K562 (cell line): ENCODE measurements around the gene CPED1. TPM values are rescaled to one million over a fixed set of nuclear protein-coding genes. Genes with fewer than 3 reads are reported as not detected.

ENCODE experiments used
- HCFC1 ChIP-seq: IDR thresholded peaks from 2 replicates; pipeline ENCODE4 v1.6.1; 2012; ENCODE audit warnings: low read depth, low read length, improper control_type of control experiment
- HMBOX1 ChIP-seq: sonication (generic); IDR thresholded peaks from 2 replicates; pipeline ENCODE4 v1.6.1; 2016
- LCOR ChIP-seq: sonication (generic); formaldehyde crosslinking; IDR thresholded peaks from 2 replicates; pipeline ENCODE4 v1.8.0; 2022; ENCODE audit warnings: mild to moderate bottlenecking, missing genetic modification reagents
- LEF1 ChIP-seq: fragments of 450-650 bp; IDR thresholded peaks from 2 replicates; pipeline ENCODE4 v1.6.1; 2016; ENCODE audit warnings: mild to moderate bottlenecking
- MXI1 ChIP-seq: IDR thresholded peaks from 2 replicates; pipeline ENCODE4 v1.6.1; 2011; ENCODE audit warnings: low read depth, mild to moderate bottlenecking, improper control_type of control experiment, low read length
- NCOA2 ChIP-seq, 2 experiments: fragments of 450-650 bp; IDR thresholded peaks; 2 replicates each; pipeline ENCODE4 v1.6.1; 2018; ENCODE audit warnings: mild to moderate bottlenecking in 2 of 2, moderate library complexity in 1 of 2; ENCODE audit not compliant: partially characterized antibody in 2 of 2
- OTX1 ChIP-seq: fragments of 450-650 bp; formaldehyde crosslinking; IDR thresholded peaks from 2 replicates; pipeline ENCODE4 v1.4.0; 2022; ENCODE audit warnings: mild to moderate bottlenecking
- ZBED1 ChIP-seq: IDR thresholded peaks from 2 replicates; pipeline ENCODE4 v1.6.1; 2014
- ZBTB34 ChIP-seq: fragments of 250-450 bp; sonication (Bioruptor Pico); IDR thresholded peaks from 2 replicates; pipeline ENCODE4 v1.8.0; 2021; ENCODE audit warnings: mild to moderate bottlenecking, moderate library complexity
- ZNF224 ChIP-seq: sonication (generic); formaldehyde crosslinking; IDR thresholded peaks from 2 replicates; pipeline ENCODE4 v1.8.0; 2022; ENCODE audit warnings: mild to moderate bottlenecking, missing genetic modification reagents
- ZNF408 ChIP-seq: fragments of 250-450 bp; sonication (Bioruptor Pico); IDR thresholded peaks from 2 replicates; pipeline ENCODE4 v1.4.0; 2020; ENCODE audit warnings: low read depth, mild to moderate bottlenecking, moderate library complexity
- ZNF592 ChIP-seq: fragments of 450-650 bp; IDR thresholded peaks from 2 replicates; pipeline ENCODE4 v1.6.1; 2017; ENCODE audit warnings: antibody characterized with exemption, mild to moderate bottlenecking
- polyA plus RNA-seq, 8 experiments: library from polyadenylated mRNA; depleted of rRNA in 4 of 8; stranded (reverse) in 5 of 8; unstranded in 3 of 8; fragments of >200 nt; fragmentation: Nextera tagmentation in 2 of 8; fragmentation: Illumina TruSeq in 1 of 8; extraction: Ambion mirVana in 2 of 8; extraction: Trizol in 1 of 8; gene quantifications; 2 replicates each; pipeline versions ENCODE4 v1.2.1 to v1.2.3, GENCODE V29; 2011 to 2014; ENCODE audit warnings: inconsistent platforms in 1 of 8, missing spikeins in 1 of 8
- total RNA-seq, 7 experiments: library from RNA; depleted of rRNA in 6 of 7; stranded (reverse); fragments of >200 nt in 6 of 7; fragmentation: Illumina TruSeq in 2 of 7; extraction: Trizol in 2 of 7; gene quantifications; 2 replicates each; pipeline versions ENCODE4 v1.2.1 to v1.2.3, GENCODE V29; 2011 to 2021; ENCODE audit warnings: low replicate concordance in 1 of 7
- TF ChIP-seq, protein P1 (sequence below): fragments of 450-650 bp; formaldehyde crosslinking; IDR thresholded peaks from 2 replicates; pipeline ENCODE4 v1.4.0; 2022; ENCODE audit warnings: mild to moderate bottlenecking, moderate library complexity
- TF ChIP-seq, protein P2 (sequence below): fragments of 450-650 bp; IDR thresholded peaks from 2 replicates; pipeline ENCODE4 v1.6.1; 2018; ENCODE audit warnings: mild to moderate bottlenecking, low read depth; ENCODE audit not compliant: partially characterized antibody
- TF ChIP-seq, protein P3 (sequence below): fragments of 250-450 bp; sonication (Bioruptor Pico); IDR thresholded peaks from 2 replicates; pipeline ENCODE4 v1.5.0; 2021

The CPED1 gene
- total and polyA plus RNA-seq, 9 of the 15 experiments (the other 6 are each of a cell fraction or from before 2014, with no cell fraction given): 195 to 393 (median 290) TPM

DNA sequence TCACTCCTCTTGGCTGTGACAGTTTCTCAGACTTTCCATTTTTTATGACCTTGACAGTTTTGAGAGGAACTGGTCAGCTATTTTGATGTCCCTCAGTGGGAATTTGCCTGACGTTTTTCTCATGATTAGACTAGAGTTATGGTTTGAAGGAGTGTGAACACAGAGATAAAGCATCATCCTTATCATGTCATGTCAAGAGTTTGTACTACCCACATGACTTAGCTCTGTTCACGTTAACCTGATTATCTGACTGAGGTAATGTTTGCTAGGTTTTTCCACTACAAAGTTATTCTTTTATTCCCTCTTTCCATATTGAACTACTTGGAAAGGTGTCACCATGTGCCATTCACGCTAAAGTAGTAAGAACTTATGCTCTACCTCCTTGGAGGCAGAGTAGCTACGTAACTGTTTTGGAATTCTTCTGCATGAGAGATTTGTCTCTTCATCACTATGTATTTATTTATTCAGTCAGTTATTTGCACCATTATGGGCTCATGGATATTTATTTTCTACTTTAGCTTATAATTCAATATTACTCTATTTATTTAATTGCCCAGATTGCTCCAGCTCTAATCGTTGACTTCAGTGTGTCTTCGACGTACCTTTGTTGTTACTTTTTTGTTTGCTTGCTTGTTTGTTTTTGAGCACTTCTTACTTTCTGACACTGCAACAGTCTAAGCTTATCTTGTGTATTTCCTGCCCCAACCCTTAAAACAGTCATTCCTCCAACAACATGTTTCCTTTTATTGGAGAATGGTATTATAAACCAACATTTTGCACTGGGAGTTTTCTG, 50.4 kb downstream of the CPED1 start (continued):
- peak; percentile 99 for TF ChIP-seq ZNF592
- peak; percentile 89 for TF ChIP-seq LCOR (CRISPR knock-in tag)
- peak; percentile 100 for TF ChIP-seq HMBOX1
- TF ChIP-seq, protein P1, sequence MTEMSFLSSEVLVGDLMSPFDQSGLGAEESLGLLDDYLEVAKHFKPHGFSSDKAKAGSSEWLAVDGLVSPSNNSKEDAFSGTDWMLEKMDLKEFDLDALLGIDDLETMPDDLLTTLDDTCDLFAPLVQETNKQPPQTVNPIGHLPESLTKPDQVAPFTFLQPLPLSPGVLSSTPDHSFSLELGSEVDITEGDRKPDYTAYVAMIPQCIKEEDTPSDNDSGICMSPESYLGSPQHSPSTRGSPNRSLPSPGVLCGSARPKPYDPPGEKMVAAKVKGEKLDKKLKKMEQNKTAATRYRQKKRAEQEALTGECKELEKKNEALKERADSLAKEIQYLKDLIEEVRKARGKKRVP (CRISPR knock-in tag): peak; percentile 66
- peak; percentile 84; the same call in 1 of the 2 replicates for TF ChIP-seq OTX1 (CRISPR knock-in tag)
- TF ChIP-seq, protein P2, sequence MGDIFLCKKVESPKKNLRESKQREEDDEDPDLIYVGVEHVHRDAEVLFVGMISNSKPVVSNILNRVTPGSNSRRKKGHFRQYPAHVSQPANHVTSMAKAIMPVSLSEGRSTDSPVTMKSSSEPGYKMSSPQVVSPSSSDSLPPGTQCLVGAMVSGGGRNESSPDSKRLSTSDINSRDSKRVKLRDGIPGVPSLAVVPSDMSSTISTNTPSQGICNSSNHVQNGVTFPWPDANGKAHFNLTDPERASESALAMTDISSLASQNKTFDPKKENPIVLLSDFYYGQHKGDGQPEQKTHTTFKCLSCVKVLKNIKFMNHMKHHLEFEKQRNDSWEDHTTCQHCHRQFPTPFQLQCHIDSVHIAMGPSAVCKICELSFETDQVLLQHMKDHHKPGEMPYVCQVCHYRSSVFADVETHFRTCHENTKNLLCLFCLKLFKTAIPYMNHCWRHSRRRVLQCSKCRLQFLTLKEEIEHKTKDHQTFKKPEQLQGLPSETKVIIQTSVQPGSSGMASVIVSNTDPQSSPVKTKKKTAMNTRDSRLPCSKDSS: no peak
- peak; percentile 92 to 94 for TF ChIP-seq NCOA2 (IDR thresholded peaks at IDR 0.05; ENCODE audit: partially characterized antibody in 2 of 2)
- no peak for TF ChIP-seq ZNF408 (CRISPR knock-in tag)
- no peak for TF ChIP-seq ZNF224 (CRISPR knock-in tag)
- TF ChIP-seq ZBED1: peak; percentile 72; the same call in 1 of the 2 replicates
- TF ChIP-seq LEF1: peak; percentile 99
- TF ChIP-seq, protein P3, sequence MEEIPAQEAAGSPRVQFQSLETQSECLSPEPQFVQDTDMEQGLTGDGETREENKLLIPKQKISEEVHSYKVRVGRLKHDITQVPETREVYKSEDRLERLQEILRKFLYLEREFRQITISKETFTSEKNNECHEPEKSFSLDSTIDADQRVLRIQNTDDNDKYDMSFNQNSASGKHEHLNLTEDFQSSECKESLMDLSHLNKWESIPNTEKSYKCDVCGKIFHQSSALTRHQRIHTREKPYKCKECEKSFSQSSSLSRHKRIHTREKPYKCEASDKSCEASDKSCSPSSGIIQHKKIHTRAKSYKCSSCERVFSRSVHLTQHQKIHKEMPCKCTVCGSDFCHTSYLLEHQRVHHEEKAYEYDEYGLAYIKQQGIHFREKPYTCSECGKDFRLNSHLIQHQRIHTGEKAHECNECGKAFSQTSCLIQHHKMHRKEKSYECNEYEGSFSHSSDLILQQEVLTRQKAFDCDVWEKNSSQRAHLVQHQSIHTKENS (CRISPR knock-in tag): 0 out of 2 replicates have a peak, but pooled peaks have one; percentile 58
- no peak for TF ChIP-seq ZBTB34 (CRISPR knock-in tag)
- no peak for TF ChIP-seq MXI1
- TF ChIP-seq HCFC1: no peak
